CD4-positive, alpha-beta T cell treated with Interleukin-17A for 4 hours (primary cell): ENCODE data around the gene IL21R.
"Not testable (repeated sequence)": the region's sequence is repeated elsewhere in the genome, so short reads cannot be mapped to it uniquely, and the experiment has no call there.

Source experiments
- DNase-seq: peaks from one replicate; pipeline ENCODE4 v3.0.0-alpha.2; 2020; ENCODE audit warnings: mixed read lengths

Gene IL21R

GRCh38 chr16:27428026-27428785, 26.2 kb downstream of the IL21R start:
- DNase-seq, result no peak

GRCh38 chr16:27429330-27429871, 27.4 kb downstream of the IL21R start:
- DNase-seq, result no peak

- DNase-seq, result no peak
Measured at GRCh38 chr16:27429981-27430441, 28.0 kb downstream of the IL21R start.

- DNase-seq, result no peak
Measured at GRCh38 chr16:27430512-27430911, 28.5 kb downstream of the IL21R start.

GRCh38 chr16:27430923-27431484, 29.0 kb downstream of the IL21R start:
- no peak for DNase-seq

- no peak for DNase-seq
Measured at GRCh38 chr16:27431773-27432532, 30.0 kb downstream of the IL21R start.

GRCh38 chr16:27432558-27432957, 30.6 kb downstream of the IL21R start:
- DNase-seq, result no peak

- DNase-seq, result not testable (repeated sequence)
Measured at GRCh38 chr16:27433191-27433590, 31.2 kb downstream of the IL21R start.

- no peak for DNase-seq
Measured at GRCh38 chr16:27433636-27434035, 31.7 kb downstream of the IL21R start.

GRCh38 chr16:27434141-27435051, 32.4 kb downstream of the IL21R start:
- no peak for DNase-seq

GRCh38 chr16:27435146-27435545, 33.2 kb downstream of the IL21R start:
- not testable (repeated sequence) for DNase-seq

- no peak for DNase-seq
Measured at GRCh38 chr16:27436065-27436464, 34.1 kb downstream of the IL21R start.

GRCh38 chr16:27436921-27437650, 35.1 kb downstream of the IL21R start:
- no peak for DNase-seq

GRCh38 chr16:27437946-27438345, 36.0 kb downstream of the IL21R start:
- DNase-seq, result no peak

- DNase-seq, result no peak
Measured at GRCh38 chr16:27439271-27440018, 37.5 kb downstream of the IL21R start.

- DNase-seq, result no peak
Measured at GRCh38 chr16:27441276-27441675, 39.3 kb downstream of the IL21R start.

GRCh38 chr16:27441998-27442397, 40.0 kb downstream of the IL21R start:
- DNase-seq, result no peak

- no peak for DNase-seq
Measured at GRCh38 chr16:27444015-27444414, 42.0 kb downstream of the IL21R start.

GRCh38 chr16:27444470-27444869, 42.5 kb downstream of the IL21R start:
- no peak for DNase-seq

GRCh38 chr16:27445502-27446175, 43.7 kb downstream of the IL21R start:
- DNase-seq, result no peak
